ENCODE data around the gene GPBAR1. TPM values are rescaled to one million over a fixed set of nuclear protein-coding genes. Genes with fewer than 3 reads are reported as not detected.

Gene GPBAR1
- polyA plus RNA-seq, 1 of the 3 experiments (the other 2 are of a cell fraction): 0.13 TPM

- no peak overlapping the region for H3K4me3 ChIP-seq (ENCODE audit: low read depth in 2 of 2, low read length in 1 of 2)
- 0 out of 2 replicates have a peak, but pooled peaks cover 3% of the 10 kb centered on the region for H4K20me1 ChIP-seq (ENCODE audit: insufficient read depth)
- no peaks in the 10 kb centered on the region for H3K27me3 ChIP-seq (ENCODE audit: insufficient read depth)
- H3K36me3 ChIP-seq (replicated peaks in 1 of 2; ENCODE audit: control insufficient read depth in 1 of 2, insufficient read depth in 2 of 2, low read length in 1 of 2): peaks cover 73 to 98% of the 10 kb centered on the region in 2 experiments
- no peaks in the 10 kb centered on the region for H3K4me1 ChIP-seq (ENCODE audit: control insufficient read depth in 1 of 2, insufficient read depth in 2 of 2, low read depth in 1 of 2, low read length in 1 of 2)
- H3K79me2 ChIP-seq (ENCODE audit: insufficient read depth): peaks cover 85% of the 10 kb centered on the region
- H3K4me2 ChIP-seq: no peak overlapping the region
- ChIA-PET CTCF (interaction anchor here (0.8 kb wide), 1 partner anchor 11 kb away, joined by 3 read pairs; no protein-coding TSS in a partner anchor), POLR2A (no interaction called here)
- no peaks in the 10 kb centered on the region for H3K9me2 ChIP-seq
- H2AFZ ChIP-seq (ENCODE audit: low read depth): no peak overlapping the region
- peaks cover 13% of the 10 kb centered on the region for H3F3A ChIP-seq (replicated peaks; ENCODE audit: insufficient read depth)
- no peaks in the 10 kb centered on the region for H3K9me3 ChIP-seq
- DNase-seq: no peak
- no peak overlapping the region for H3K27ac ChIP-seq (ENCODE audit: low read depth in 2 of 2, low read length in 1 of 2)
- WGBS (ENCODE audit: low lambda C conversion rate): 100% methylated on average over 1 of the region's 1 CpG
- H3K9ac ChIP-seq: no peak overlapping the region
- no peak for TF ChIP-seq MEF2A (IDR thresholded peaks at IDR 0.05; ENCODE audit: borderline replicate concordance, low read depth)
- TF ChIP-seq NRF1 (IDR thresholded peaks at IDR 0.05; ENCODE audit: low read depth, low read length): no peak
- no peak for TF ChIP-seq GATA2 (CRISPR knock-in tag; IDR thresholded peaks at IDR 0.05)
- TF ChIP-seq SMC3 (IDR thresholded peaks at IDR 0.05; ENCODE audit: low read depth, low read length): no peak
- no peak for TF ChIP-seq REST (IDR thresholded peaks at IDR 0.05; ENCODE audit: low read depth, low read length)
- no peak for TF ChIP-seq CHD2 (IDR thresholded peaks at IDR 0.05; ENCODE audit: low read length, partially characterized antibody)
- no peak for TF ChIP-seq EZH2phosphoT487 (IDR thresholded peaks at IDR 0.05; ENCODE audit: borderline replicate concordance, low read depth)
- no peak for TF ChIP-seq MXI1 (IDR thresholded peaks at IDR 0.05; ENCODE audit: low read depth, low read length)
- TF ChIP-seq TCF12 (IDR thresholded peaks at IDR 0.05): no peak
- TF ChIP-seq YY1 (IDR thresholded peaks at IDR 0.05; ENCODE audit: low read depth): no peak
- TF ChIP-seq RFX5 (IDR thresholded peaks at IDR 0.05; ENCODE audit: low read length): no peak
- TF ChIP-seq CTCF (IDR thresholded peaks at IDR 0.05): no peak
- TF ChIP-seq FOXJ3 (CRISPR knock-in tag; IDR thresholded peaks at IDR 0.05): no peak
- no peak for TF ChIP-seq NFIC (IDR thresholded peaks at IDR 0.05; ENCODE audit: borderline replicate concordance)
- no peak for TF ChIP-seq ZBTB33 (IDR thresholded peaks at IDR 0.05; ENCODE audit: borderline replicate concordance, low read depth)
- no peak for TF ChIP-seq SIN3A (IDR thresholded peaks at IDR 0.05; ENCODE audit: borderline replicate concordance, low read depth, low read length)
Observed at GRCh38 chr2:218238887-218239286, 21.9 kb upstream of the GPBAR1 start.

Data from SK-N-SH (cell line).